Hematopoietic multipotent progenitor cell treated with erythropoietin and hydrocortisone succinate and interleukin-3 and kit ligand, for 17 days (in vitro differentiated cells): ENCODE results near the gene THOC2.

ENCODE experiments used
- DNase-seq: peaks from one replicate; pipeline ENCODE4 v3.0.0-alpha.2; 2015; ENCODE audit warnings: low spot score

The THOC2 gene

GRCh38 chrX:123563167-123563566 is 169.7 kb downstream of the THOC2 start:
- DNase-seq, result no peak

- no peak for DNase-seq
Observed at GRCh38 chrX:123562342-123563146, 170.3 kb downstream of the THOC2 start.

GRCh38 chrX:123561439-123562215 is 171.2 kb downstream of the THOC2 start:
- no peak for DNase-seq

- DNase-seq, result no peak
Observed at GRCh38 chrX:123550829-123551228, 182.0 kb downstream of the THOC2 start.
